ENCODE measurements around the gene ZNF280D. TPM values are rescaled to one million over a fixed set of nuclear protein-coding genes. Genes with fewer than 3 reads are reported as not detected.
A peak's percentile ranks its signal among the peaks of the same experiment; 100 is the strongest.

ZNF280D gene
- total and polyA plus RNA-seq, 2 experiments from 2014 or later: 8.0 to 24.6 TPM

DNA sequence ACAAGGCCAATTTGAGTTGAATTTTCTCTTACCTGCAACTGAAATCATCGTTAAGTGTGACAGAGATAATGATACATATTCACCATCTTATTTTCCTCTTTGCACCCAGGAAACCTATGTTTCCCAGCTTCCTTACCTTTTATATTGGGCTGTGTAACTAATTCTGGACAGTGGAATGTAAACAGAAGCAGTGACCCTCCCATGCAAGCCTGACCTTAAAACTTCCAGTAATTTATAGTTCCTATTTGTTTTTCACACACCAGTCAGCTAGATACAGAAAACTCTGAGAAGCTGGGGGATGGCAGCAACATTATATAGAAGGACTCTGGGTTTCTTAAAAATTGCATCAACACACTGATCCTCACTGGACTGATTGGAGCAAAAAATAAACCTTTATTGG is 4.5 kb upstream of the ZNF280D start:
- H3K79me2 ChIP-seq (ENCODE audit: insufficient read depth): 0 out of 2 replicates have a peak, but pooled peaks cover 1% of the 10 kb centered on the region
- no peaks in the 10 kb centered on the region for H4K20me1 ChIP-seq (ENCODE audit: insufficient read depth)
- H3F3A ChIP-seq (ENCODE audit: insufficient read depth): peaks cover 5% of the 10 kb centered on the region; the same call in 1 of the 2 replicates
- H3K4me1 ChIP-seq (ENCODE audit: insufficient read depth): no peaks in the 10 kb centered on the region
- no peak overlapping the region for H3K4me2 ChIP-seq (ENCODE audit: unreplicated experiment)
- no peak overlapping the region for H2AFZ ChIP-seq
- H3K9me2 ChIP-seq (ENCODE audit: insufficient read depth): no peaks in the 10 kb centered on the region
- H3K4me3 ChIP-seq: no peak overlapping the region
- H3K27ac ChIP-seq: no peak overlapping the region
- no peak overlapping the region for H3K9ac ChIP-seq
- no peak for DNase-seq
- no peak for TF ChIP-seq EZH2phosphoT487 (IDR thresholded peaks at IDR 0.05; ENCODE audit: insufficient read depth, low read depth)
- no peak for TF ChIP-seq EZH2 (IDR thresholded peaks at IDR 0.05; ENCODE audit: insufficient read depth, poor library complexity, severe bottlenecking)
- no peaks in the 10 kb centered on the region for H3K36me3 ChIP-seq (ENCODE audit: low read depth)
- H3K9me3 ChIP-seq (ENCODE audit: low read depth): no peaks in the 10 kb centered on the region
- H3K27me3 ChIP-seq (replicated peaks; ENCODE audit: insufficient read depth): no peaks in the 10 kb centered on the region
- in situ Hi-C loops (cut with MboI): no loop called here
- WGBS, 2 experiments (ENCODE audit: low coverage in 1 of 2, low lambda C conversion rate in 2 of 2, missing lambda C conversion rate in 2 of 2): 96 to 97% methylated on average over 1 of the region's 1 CpG

GRCh38 chr15:56736881-56737707 is 3.8 kb upstream of the ZNF280D start:
- Histone ChIP-seq H3K4me2 (ENCODE audit: unreplicated experiment) (no peak overlapping the region), H3K9ac (no peak overlapping the region), H3K27me3 (replicated peaks; ENCODE audit: insufficient read depth) (no peaks in the 10 kb centered on the region), H3K4me3 (no peak overlapping the region), H3K27ac (peak overlapping the region; percentile 31; the same call in 1 of the 2 replicates), H3K9me2 (ENCODE audit: insufficient read depth) (no peaks in the 10 kb centered on the region), H3K4me1 (ENCODE audit: insufficient read depth) (peaks cover 4% of the 10 kb centered on the region), H3F3A (ENCODE audit: insufficient read depth) (peaks cover 12% of the 10 kb centered on the region), H3K79me2 (ENCODE audit: insufficient read depth) (peaks cover 8% of the 10 kb centered on the region), H2AFZ (0 out of 2 replicates have a peak overlapping the region, but pooled peaks have one; percentile 13), H4K20me1 (ENCODE audit: insufficient read depth) (no peaks in the 10 kb centered on the region), H3K9me3 (ENCODE audit: low read depth) (no peaks in the 10 kb centered on the region), H3K36me3 (ENCODE audit: low read depth) (no peaks in the 10 kb centered on the region)
- DNase-seq: no peak
- WGBS, 2 experiments (ENCODE audit: low coverage in 1 of 2, low lambda C conversion rate in 2 of 2, missing lambda C conversion rate in 2 of 2): 58% methylated on average over 5 of the region's 5 CpGs
- no peak for TF ChIP-seq EZH2 (IDR thresholded peaks at IDR 0.05; ENCODE audit: insufficient read depth, poor library complexity, severe bottlenecking)
- TF ChIP-seq EZH2phosphoT487 (IDR thresholded peaks at IDR 0.05; ENCODE audit: insufficient read depth, low read depth): no peak
- in situ Hi-C loops (cut with MboI): no loop called here

DNA sequence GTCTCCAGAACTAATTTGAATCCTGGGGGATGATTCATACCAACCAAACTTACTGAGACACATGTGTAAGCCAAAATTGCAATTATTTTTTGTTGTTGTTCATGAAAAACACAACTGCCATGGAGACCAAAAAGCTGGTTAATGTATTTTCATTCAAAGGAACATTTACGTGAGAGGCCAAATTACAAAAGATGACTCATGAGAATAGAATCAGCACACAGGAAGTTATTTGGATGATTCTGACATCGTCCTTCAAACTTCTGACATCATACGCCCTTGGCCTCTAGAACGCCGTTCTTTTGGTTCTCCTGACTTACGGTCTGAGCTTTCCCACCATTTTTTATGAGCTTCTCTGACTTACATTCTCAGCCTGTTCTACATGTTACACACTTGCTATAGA is 3.0 kb upstream of the ZNF280D start:
- TF ChIP-seq EZH2 (IDR thresholded peaks at IDR 0.05; ENCODE audit: insufficient read depth, poor library complexity, severe bottlenecking) (no peak), EZH2phosphoT487 (IDR thresholded peaks at IDR 0.05; ENCODE audit: insufficient read depth, low read depth) (no peak)
- no peaks in the 10 kb centered on the region for H3K9me2 ChIP-seq (ENCODE audit: insufficient read depth)
- peaks cover 12% of the 10 kb centered on the region for H3K4me1 ChIP-seq (ENCODE audit: insufficient read depth)
- H2AFZ ChIP-seq: 0 out of 2 replicates have a peak overlapping the region, but pooled peaks have one; percentile 13
- H3K4me3 ChIP-seq: no peak overlapping the region
- no peaks in the 10 kb centered on the region for H3K9me3 ChIP-seq (ENCODE audit: low read depth)
- peaks cover 16% of the 10 kb centered on the region for H3K79me2 ChIP-seq (ENCODE audit: insufficient read depth)
- peak; percentile 72 for DNase-seq
- H3K36me3 ChIP-seq (ENCODE audit: low read depth): no peaks in the 10 kb centered on the region
- in situ Hi-C loops (cut with MboI): no loop called here
- no peak overlapping the region for H3K9ac ChIP-seq
- H3F3A ChIP-seq (ENCODE audit: insufficient read depth): peaks cover 18% of the 10 kb centered on the region
- H3K27ac ChIP-seq: peak overlapping the region; percentile 31; the same call in 1 of the 2 replicates
- H3K27me3 ChIP-seq (replicated peaks; ENCODE audit: insufficient read depth): no peaks in the 10 kb centered on the region
- no peak overlapping the region for H3K4me2 ChIP-seq (ENCODE audit: unreplicated experiment)
- 21 to 23% methylated on average over 6 of the region's 6 CpGs for WGBS, 2 experiments (ENCODE audit: low coverage in 1 of 2, low lambda C conversion rate in 2 of 2, missing lambda C conversion rate in 2 of 2)
- no peaks in the 10 kb centered on the region for H4K20me1 ChIP-seq (ENCODE audit: insufficient read depth)

- no peak overlapping the region for H3K4me3 ChIP-seq
- peaks cover 23% of the 10 kb centered on the region for H3K79me2 ChIP-seq (ENCODE audit: insufficient read depth)
- TF ChIP-seq EZH2 (IDR thresholded peaks at IDR 0.05; ENCODE audit: insufficient read depth, poor library complexity, severe bottlenecking): no peak
- TF ChIP-seq EZH2phosphoT487 (IDR thresholded peaks at IDR 0.05; ENCODE audit: insufficient read depth, low read depth): no peak
- no peak for DNase-seq
- no peak overlapping the region for H3K27ac ChIP-seq
- peaks cover 18% of the 10 kb centered on the region for H3F3A ChIP-seq (ENCODE audit: insufficient read depth)
- in situ Hi-C loops (cut with MboI): no loop called here
- H4K20me1 ChIP-seq (ENCODE audit: insufficient read depth): no peaks in the 10 kb centered on the region
- H2AFZ ChIP-seq: no peak overlapping the region
- H3K4me1 ChIP-seq (ENCODE audit: insufficient read depth): peaks cover 16% of the 10 kb centered on the region
- H3K9me2 ChIP-seq (ENCODE audit: insufficient read depth): no peaks in the 10 kb centered on the region
- H3K9me3 ChIP-seq (ENCODE audit: low read depth): no peaks in the 10 kb centered on the region
- H3K4me2 ChIP-seq (ENCODE audit: unreplicated experiment): no peak overlapping the region
- WGBS, 2 experiments (ENCODE audit: low coverage in 1 of 2, low lambda C conversion rate in 2 of 2, missing lambda C conversion rate in 2 of 2): 58 to 61% methylated on average over 3 of the region's 3 CpGs
- H3K36me3 ChIP-seq (ENCODE audit: low read depth): no peaks in the 10 kb centered on the region
- H3K9ac ChIP-seq: no peak overlapping the region
- no peaks in the 10 kb centered on the region for H3K27me3 ChIP-seq (replicated peaks; ENCODE audit: insufficient read depth)
Observed at GRCh38 chr15:56735589-56735988, 2.3 kb upstream of the ZNF280D start.

Measured in GM23248 (cell line).